ENCODE data around the gene PRKAG3. TPM values are rescaled to one million over a fixed set of nuclear protein-coding genes. Genes with fewer than 3 reads are reported as not detected.
A peak's percentile ranks its signal among the peaks of the same experiment; 100 is the strongest.

Gene PRKAG3
- total and polyA plus RNA-seq, 2 experiments from 2014 or later, result not detected

- ATAC-seq (no peak), DNase-seq (ENCODE audit: low spot score) (no peak)
- H3K9me2 ChIP-seq (ENCODE audit: insufficient read depth), result no peaks in the 10 kb centered on the region
- H3K4me2 ChIP-seq, result no peak overlapping the region
- no peaks in the 10 kb centered on the region; the same call in 2 of the 3 replicates for H3K4me1 Mint-ChIP-seq
- H3K27me3 Mint-ChIP-seq (ENCODE audit: insufficient read depth, low read depth, poor library complexity), result peaks cover 2% of the 10 kb centered on the region
- H3F3A ChIP-seq (replicated peaks; ENCODE audit: low read depth), result no peaks in the 10 kb centered on the region
- no peaks in the 10 kb centered on the region for H3K4me1 ChIP-seq (ENCODE audit: insufficient read depth)
- H3K4me3 Mint-ChIP-seq, result no peak overlapping the region
- H2AFZ ChIP-seq, result peak overlapping the region; percentile 38; the same call in 1 of the 2 replicates
- H3K27ac ChIP-seq (ENCODE audit: low read depth), result no peak overlapping the region
- no peaks in the 10 kb centered on the region for H3K79me2 ChIP-seq (replicated peaks; ENCODE audit: insufficient read depth)
- no peaks in the 10 kb centered on the region for H3K36me3 ChIP-seq (ENCODE audit: insufficient read depth)
- H3K27ac Mint-ChIP-seq, result no peak overlapping the region
- H3K4me3 ChIP-seq, result no peak overlapping the region
- TF ChIP-seq NANOG (IDR thresholded peaks at IDR 0.05; ENCODE audit: borderline replicate concordance), result no peak
- no peak for TF ChIP-seq CTCF (conservative IDR thresholded peaks at IDR 0.05; ENCODE audit: low read depth in 2 of 2)
- no peak for TF ChIP-seq EZH2phosphoT487 (IDR thresholded peaks at IDR 0.05; ENCODE audit: unreplicated experiment)
- no peak for TF ChIP-seq ETS1 (IDR thresholded peaks at IDR 0.05)
- TF ChIP-seq POLR2AphosphoS5 (IDR thresholded peaks at IDR 0.05; ENCODE audit: low read depth), result no peak
- TF ChIP-seq STAT1 (IDR thresholded peaks at IDR 0.05; ENCODE audit: unreplicated experiment), result no peak
- no peak for TF ChIP-seq ZNF331 (CRISPR knock-in tag; IDR thresholded peaks at IDR 0.05; ENCODE audit: low read depth)
- no peak for TF ChIP-seq EZH2 (IDR thresholded peaks at IDR 0.05; ENCODE audit: low read depth, unreplicated experiment)
- TF ChIP-seq REST (IDR thresholded peaks at IDR 0.05; ENCODE audit: unreplicated experiment), result no peak
- no peak for TF ChIP-seq JUNB (IDR thresholded peaks at IDR 0.05; ENCODE audit: unreplicated experiment)
- TF ChIP-seq ZNF462 (CRISPR knock-in tag; IDR thresholded peaks at IDR 0.05), result no peak
- no peak for TF ChIP-seq ZNF114 (CRISPR knock-in tag; IDR thresholded peaks at IDR 0.05)
- no peak for TF ChIP-seq CREB1 (CRISPR knock-in tag; IDR thresholded peaks at IDR 0.05; ENCODE audit: low read depth)
- H3K36me3 Mint-ChIP-seq (ENCODE audit: low read depth), result no peaks in the 10 kb centered on the region
- no peaks in the 10 kb centered on the region for H3K27me3 ChIP-seq (ENCODE audit: insufficient read depth)
- no peaks in the 10 kb centered on the region for H3K9me3 Mint-ChIP-seq
- H4K20me1 ChIP-seq (replicated peaks; ENCODE audit: insufficient read depth), result no peaks in the 10 kb centered on the region
Measured at GRCh38 chr2:218833023-218833609, 1.5 kb upstream of the PRKAG3 start.
